H9 (cell line): ENCODE data around the gene PIK3CD. TPM values are rescaled to one million over a fixed set of nuclear protein-coding genes. Genes with fewer than 3 reads are reported as not detected.

ENCODE experiments used
- DNase-seq: peaks from one replicate; pipeline ENCODE4 v3.0.0-alpha.2; 2017
- H2AFZ ChIP-seq: one replicate; pipeline ENCODE4 v1.6.1; 2013; ENCODE audit warnings: mild to moderate bottlenecking, low read length, control low read depth, moderate library complexity
- H2AK5ac ChIP-seq: 2 replicates; pipeline ENCODE4 v1.6.1; 2013; ENCODE audit warnings: low read length, control low read depth, mixed read lengths; ENCODE audit not compliant: insufficient read length
- H2BK120ac ChIP-seq: one replicate; pipeline ENCODE4 v1.6.1; 2013; ENCODE audit warnings: low read depth, mild to moderate bottlenecking, low read length, control low read depth, inconsistent platforms; ENCODE audit not compliant: poor library complexity, severe bottlenecking
- H2BK12ac ChIP-seq: 2 replicates; pipeline ENCODE4 v1.6.1; 2013; ENCODE audit warnings: low read length, control low read depth, mixed read lengths, low read depth; ENCODE audit not compliant: insufficient read length
- H2BK15ac ChIP-seq: 2 replicates; pipeline ENCODE4 v1.6.1; 2013; ENCODE audit warnings: low read depth, low read length, control low read depth
- H2BK20ac ChIP-seq: one replicate; pipeline ENCODE4 v1.6.1; 2013; ENCODE audit warnings: low read depth, mild to moderate bottlenecking, low read length, control low read depth, inconsistent platforms; ENCODE audit not compliant: poor library complexity, severe bottlenecking
- H2BK5ac ChIP-seq: 2 replicates; pipeline ENCODE4 v1.6.1; 2013; ENCODE audit warnings: low read length, control low read depth, mixed read lengths; ENCODE audit not compliant: insufficient read length
- H3K14ac ChIP-seq: 2 replicates; pipeline ENCODE4 v1.6.1; 2013; ENCODE audit warnings: low read length, control low read depth; ENCODE audit not compliant: insufficient read depth
- H3K18ac ChIP-seq: 2 replicates; pipeline ENCODE4 v1.6.1; 2013; ENCODE audit warnings: low read depth, mild to moderate bottlenecking, mixed read lengths, low read length, control low read depth; ENCODE audit not compliant: insufficient read length
- H3K23ac ChIP-seq: 2 replicates; pipeline ENCODE4 v1.6.1; 2013; ENCODE audit warnings: low read length, control low read depth, mixed read lengths, low read depth; ENCODE audit not compliant: insufficient read length
- H3K23me2 ChIP-seq: 2 replicates; pipeline ENCODE4 v1.6.1; 2013; ENCODE audit warnings: low read depth, mild to moderate bottlenecking, mixed read lengths, low read length, control low read depth; ENCODE audit not compliant: insufficient read length, poor library complexity, severe bottlenecking
- H3K27ac ChIP-seq: 2 replicates; pipeline ENCODE4 v1.5.1; 2013; ENCODE audit warnings: low read length, control low read depth, mixed read lengths, low read depth; ENCODE audit not compliant: insufficient read length
- H3K27me3 ChIP-seq: 2 replicates; pipeline ENCODE4 v1.6.1; 2013; ENCODE audit warnings: low read length, control low read depth, inconsistent platforms; ENCODE audit not compliant: insufficient read depth
- H3K4ac ChIP-seq: 2 replicates; pipeline ENCODE4 v1.6.1; 2013; ENCODE audit warnings: low read depth, mild to moderate bottlenecking, control low read depth, inconsistent platforms, low read length, moderate library complexity
- H3K4me1 ChIP-seq: 2 replicates; pipeline ENCODE4 v1.6.1; 2013; ENCODE audit warnings: low read length, control low read depth, inconsistent platforms; ENCODE audit not compliant: insufficient read depth
- H3K4me2 ChIP-seq: 2 replicates; pipeline ENCODE4 v1.6.1; 2013; ENCODE audit warnings: low read length, control low read depth, mixed read lengths; ENCODE audit not compliant: insufficient read length, insufficient read depth
- H3K56ac ChIP-seq: 2 replicates; pipeline ENCODE4 v1.6.1; 2013; ENCODE audit warnings: low read depth, mild to moderate bottlenecking, mixed read lengths, low read length, control low read depth; ENCODE audit not compliant: insufficient read length
- H3K79me1 ChIP-seq: 2 replicates; pipeline ENCODE4 v1.6.1; 2013; ENCODE audit warnings: low read depth, mild to moderate bottlenecking, moderate library complexity, low read length, control low read depth, inconsistent platforms; ENCODE audit not compliant: insufficient read depth, poor library complexity, severe bottlenecking
- H3K79me2 ChIP-seq: 2 replicates; pipeline ENCODE4 v1.6.1; 2013; ENCODE audit warnings: low read length, control low read depth, inconsistent platforms; ENCODE audit not compliant: insufficient read depth
- H3K9ac ChIP-seq: 2 replicates; pipeline ENCODE4 v1.6.1; 2013; ENCODE audit warnings: low read length, control low read depth, mixed read lengths; ENCODE audit not compliant: insufficient read length; ENCODE audit errors: extremely low read depth
- H3K9me3 ChIP-seq: one replicate; pipeline ENCODE4 v1.6.1; 2013; ENCODE audit warnings: low read depth, low read length, inconsistent platforms; ENCODE audit not compliant: control insufficient read depth
- H3T11ph ChIP-seq: one replicate; pipeline ENCODE4 v1.6.1; 2013; ENCODE audit warnings: mild to moderate bottlenecking, low read length, control low read depth, inconsistent platforms
- H4K20me1 ChIP-seq: one replicate; pipeline ENCODE4 v1.6.1; 2013; ENCODE audit not compliant: control insufficient read depth, insufficient read length, insufficient read depth
- H4K5ac ChIP-seq: 2 replicates; pipeline ENCODE4 v1.6.1; 2013; ENCODE audit warnings: low read depth, mild to moderate bottlenecking, mixed read lengths, low read length, control low read depth; ENCODE audit not compliant: insufficient read length
- H4K8ac ChIP-seq: replicated peaks from 2 replicates; pipeline ENCODE4 v1.6.1; 2013; ENCODE audit warnings: low read length, control low read depth, mixed read lengths, low read depth; ENCODE audit not compliant: insufficient read length
- H4K91ac ChIP-seq: 2 replicates; pipeline ENCODE4 v1.6.1; 2013; ENCODE audit warnings: low read depth, mild to moderate bottlenecking, moderate library complexity, mixed read lengths, low read length, control low read depth; ENCODE audit not compliant: insufficient read length
- H3K27ac Mint-ChIP-seq, 3 experiments: 2 replicates in 2 of 3; 3 replicates in 1 of 3; pipeline ENCODE4 v1.8.0; 2020 to 2021; ENCODE audit warnings: mixed read lengths in 3 of 3, mild to moderate bottlenecking in 1 of 3, moderate library complexity in 1 of 3
- H3K27me3 Mint-ChIP-seq: 2 replicates; pipeline ENCODE4 v1.8.0; 2021; ENCODE audit warnings: low read depth, mild to moderate bottlenecking, moderate library complexity, mixed read lengths
- H3K36me3 Mint-ChIP-seq, 3 experiments: 2 replicates in 2 of 3; 3 replicates in 1 of 3; pipeline ENCODE4 v1.8.0; 2020 to 2021; ENCODE audit warnings: low read depth in 3 of 3, mixed read lengths in 3 of 3; ENCODE audit not compliant: insufficient read depth in 1 of 3
- H3K4me1 Mint-ChIP-seq, 2 experiments: 2 replicates each; pipeline ENCODE4 v1.8.0; 2020; ENCODE audit warnings: mixed read lengths in 2 of 2
- H3K4me3 Mint-ChIP-seq, 2 experiments: 2 replicates in 1 of 2; 3 replicates in 1 of 2; pipeline ENCODE4 v1.8.0; 2020 to 2021; ENCODE audit warnings: mild to moderate bottlenecking in 2 of 2, mixed read lengths in 2 of 2, moderate library complexity in 1 of 2
- H3K9me3 Mint-ChIP-seq, 2 experiments: 2 replicates in 1 of 2; 3 replicates in 1 of 2; pipeline ENCODE4 v1.8.0; 2020; ENCODE audit warnings: mild to moderate bottlenecking in 2 of 2, mixed read lengths in 2 of 2, moderate library complexity in 1 of 2
- WGBS: extraction: QIAGEN DNeasy Blood & Tissue Kit; methylation state at CpG from one replicate; pipeline ENCODE4 v1.1.7; 2013; ENCODE audit warnings: missing lambda C conversion rate, low lambda C conversion rate, mixed read lengths; ENCODE audit not compliant: insufficient read length; ENCODE audit errors: extremely low coverage; 5-methylcytosine and 5-hydroxymethylcytosine counted together
- total RNA-seq: library from RNA; stranded (reverse); gene quantifications from 2 replicates; pipeline ENCODE4 v1.2.1, GENCODE V29; 2021
- TF ChIP-seq, protein P1 (sequence below): fragments of 200-600 bp; sonication (generic); conservative IDR thresholded peaks from 3 replicates; pipeline ENCODE4 v1.8.0; 2021; ENCODE audit warnings: antibody characterized with exemption, mild to moderate bottlenecking

The PIK3CD gene
- total RNA-seq, 1 experiment from 2014 or later, result 10.0 TPM

DNA sequence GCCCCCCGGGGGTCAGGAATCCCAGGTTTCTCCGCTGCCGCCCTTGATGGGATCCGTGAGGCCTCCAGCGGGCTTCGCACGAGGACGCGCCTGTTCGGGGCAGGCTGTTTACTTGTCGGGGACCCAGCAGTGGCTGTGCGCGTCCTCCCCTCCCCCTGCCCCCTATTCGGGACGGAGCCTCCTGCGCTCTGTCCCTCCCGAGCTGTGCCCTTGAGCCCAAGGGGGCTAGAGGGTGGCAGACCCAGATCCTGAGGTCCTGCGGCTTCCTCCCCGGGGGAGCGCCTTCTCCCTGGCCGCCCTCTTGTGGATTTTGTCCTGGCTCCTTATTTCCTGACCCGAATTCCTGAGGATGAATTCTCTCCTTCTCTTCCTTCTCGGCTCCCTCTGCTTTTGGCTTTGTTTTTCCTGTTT lies 38.4 kb downstream of the PIK3CD start:
- Histone ChIP-seq H4K5ac (no peak overlapping the region), H4K20me1 (no peaks in the 10 kb centered on the region), H3K18ac (peak overlapping the region; percentile 18), H3K9ac (peak overlapping the region; percentile 9), H2AK5ac (no peak overlapping the region), H3K79me2 (no peaks in the 10 kb centered on the region), H3T11ph (no peak overlapping the region), H3K27me3 (peaks cover 9% of the 10 kb centered on the region; the same call in 1 of the 2 replicates), H2BK5ac (no peak overlapping the region), H3K14ac (peak overlapping the region; percentile 39; the same call in 1 of the 2 replicates), H2AFZ (no peak overlapping the region), H3K79me1 (no peaks in the 10 kb centered on the region), H4K8ac (no peak overlapping the region), H3K4me2 (peak overlapping the region; percentile 61), H2BK20ac (no peak overlapping the region), H3K27ac (no peak overlapping the region), H2BK120ac (no peak overlapping the region), H3K23ac (no peak overlapping the region), H3K4ac (no peak overlapping the region), H3K56ac (no peak overlapping the region), H2BK15ac (no peak overlapping the region), H2BK12ac (no peak overlapping the region), H4K91ac (no peak overlapping the region), H3K9me3 (no peaks in the 10 kb centered on the region), H3K4me1 (peaks cover 3% of the 10 kb centered on the region; the same call in 1 of the 2 replicates), H3K23me2 (peaks cover 32% of the 10 kb centered on the region)
- peak overlapping the region in 1 of 3 experiments; percentile 79; a peak in 2 of 7 replicates for H3K27ac Mint-ChIP-seq
- TF ChIP-seq, protein P1, sequence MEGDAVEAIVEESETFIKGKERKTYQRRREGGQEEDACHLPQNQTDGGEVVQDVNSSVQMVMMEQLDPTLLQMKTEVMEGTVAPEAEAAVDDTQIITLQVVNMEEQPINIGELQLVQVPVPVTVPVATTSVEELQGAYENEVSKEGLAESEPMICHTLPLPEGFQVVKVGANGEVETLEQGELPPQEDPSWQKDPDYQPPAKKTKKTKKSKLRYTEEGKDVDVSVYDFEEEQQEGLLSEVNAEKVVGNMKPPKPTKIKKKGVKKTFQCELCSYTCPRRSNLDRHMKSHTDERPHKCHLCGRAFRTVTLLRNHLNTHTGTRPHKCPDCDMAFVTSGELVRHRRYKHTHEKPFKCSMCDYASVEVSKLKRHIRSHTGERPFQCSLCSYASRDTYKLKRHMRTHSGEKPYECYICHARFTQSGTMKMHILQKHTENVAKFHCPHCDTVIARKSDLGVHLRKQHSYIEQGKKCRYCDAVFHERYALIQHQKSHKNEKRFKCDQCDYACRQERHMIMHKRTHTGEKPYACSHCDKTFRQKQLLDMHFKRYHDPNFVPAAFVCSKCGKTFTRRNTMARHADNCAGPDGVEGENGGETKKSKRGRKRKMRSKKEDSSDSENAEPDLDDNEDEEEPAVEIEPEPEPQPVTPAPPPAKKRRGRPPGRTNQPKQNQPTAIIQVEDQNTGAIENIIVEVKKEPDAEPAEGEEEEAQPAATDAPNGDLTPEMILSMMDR, result peak; percentile 8; the same call in 1 of the 3 replicates
- no peaks in the 10 kb centered on the region for H3K9me3 Mint-ChIP-seq
- H3K4me1 Mint-ChIP-seq, result peaks cover 33 to 39% of the 10 kb centered on the region in 2 experiments
- peak; percentile 62 for DNase-seq
- H3K27me3 Mint-ChIP-seq, result peaks cover 37% of the 10 kb centered on the region
- H3K4me3 Mint-ChIP-seq, result peak overlapping the region; percentile 80 to 83
- H3K36me3 Mint-ChIP-seq, result no peaks in the 10 kb centered on the region; a peak in 2 of 7 replicates
- no CpG with 5 or more reads among the region's 23 CpGs for WGBS
